Right renal cortex interstitium (tissue), 3 donors: ENCODE results near the gene WNT5A. TPM values are rescaled to one million over a fixed set of nuclear protein-coding genes. Genes with fewer than 3 reads are reported as not detected.

Experiments
- DNase-seq, 3 donors: peaks; one replicate each; pipeline ENCODE4 v3.0.0-alpha.2; 2013; ENCODE audit warnings: low read depth in 3 of 3, low spot score in 2 of 3
- polyA plus RNA-seq, 3 donors: library from polyadenylated mRNA; unstranded; fragments of 120-200 nt; gene quantifications; one replicate each; pipeline ENCODE4 v1.2.1, GENCODE V29; 2013; ENCODE audit not compliant: insufficient read length in 3 of 3

WNT5A gene
- polyA plus RNA-seq, 3 donors = 38.4 to 44.3 (median 38.5) TPM

DNA sequence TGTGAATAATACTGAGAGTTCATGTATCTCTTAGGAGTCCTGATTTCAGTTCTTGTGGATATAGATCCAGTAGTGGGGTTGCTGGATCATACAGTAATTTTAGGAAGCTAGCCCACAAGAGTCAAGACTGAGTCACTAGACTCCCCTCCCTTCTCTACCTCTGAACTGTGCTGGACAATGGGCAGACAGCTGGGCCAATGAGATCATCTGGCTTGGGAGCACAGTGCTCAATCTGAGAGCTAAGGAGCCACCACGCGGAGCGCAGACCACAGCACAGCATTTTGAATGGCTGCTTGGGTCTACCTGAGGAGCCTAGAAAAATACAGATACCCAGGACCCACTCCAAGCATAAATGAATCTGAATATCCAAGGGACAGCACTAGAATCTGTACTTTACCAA is 32.5 kb downstream of the WNT5A start:
- no peak for DNase-seq

DNA sequence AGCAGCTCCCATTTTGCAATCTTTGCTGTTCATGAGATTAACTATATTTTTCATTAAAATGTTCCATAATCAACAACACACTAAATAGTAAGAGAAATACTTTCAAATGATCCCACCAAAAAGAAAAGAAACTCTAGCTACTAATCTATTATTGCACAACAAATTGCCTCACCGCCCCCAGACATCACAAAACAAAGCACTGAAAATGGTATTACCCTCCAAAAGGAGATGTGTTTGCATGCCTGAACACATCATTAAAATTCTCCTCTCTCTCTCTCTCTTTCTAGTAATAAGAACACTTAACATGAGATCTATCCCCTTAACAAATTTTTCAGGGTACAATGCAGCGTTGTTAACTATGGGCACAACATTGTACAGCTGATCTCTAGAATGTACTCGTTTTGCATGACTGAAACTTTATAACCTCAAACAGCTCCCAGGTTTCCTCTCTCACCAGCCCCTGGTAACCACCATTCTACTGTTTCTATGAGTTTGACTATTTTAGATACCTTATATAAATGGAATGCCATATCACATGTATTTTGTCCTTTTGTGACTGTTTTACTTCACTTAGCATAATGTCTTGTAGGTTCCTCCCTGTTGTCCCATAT is 33.1 kb downstream of the WNT5A start:
- no peak for DNase-seq

DNA sequence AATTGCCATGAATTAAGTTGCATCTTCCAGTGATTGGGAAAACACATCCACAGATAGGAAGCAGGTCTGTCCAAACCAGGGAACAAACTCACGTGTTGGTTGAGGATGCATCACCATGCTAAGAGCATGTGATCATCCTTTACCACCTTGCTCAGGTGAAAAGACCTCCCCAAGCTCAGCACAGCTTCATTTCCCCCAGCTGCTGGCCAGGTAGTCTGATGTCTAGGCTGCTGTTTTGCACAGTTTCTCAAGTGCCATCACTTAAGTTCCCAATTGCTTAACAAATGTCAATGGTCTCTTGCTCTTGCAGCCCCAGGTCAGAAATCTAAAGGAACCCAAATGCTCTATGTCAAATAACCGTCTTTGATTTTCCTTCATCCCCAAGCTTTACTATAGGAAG is 34.2 kb downstream of the WNT5A start:
- no peak for DNase-seq

DNA sequence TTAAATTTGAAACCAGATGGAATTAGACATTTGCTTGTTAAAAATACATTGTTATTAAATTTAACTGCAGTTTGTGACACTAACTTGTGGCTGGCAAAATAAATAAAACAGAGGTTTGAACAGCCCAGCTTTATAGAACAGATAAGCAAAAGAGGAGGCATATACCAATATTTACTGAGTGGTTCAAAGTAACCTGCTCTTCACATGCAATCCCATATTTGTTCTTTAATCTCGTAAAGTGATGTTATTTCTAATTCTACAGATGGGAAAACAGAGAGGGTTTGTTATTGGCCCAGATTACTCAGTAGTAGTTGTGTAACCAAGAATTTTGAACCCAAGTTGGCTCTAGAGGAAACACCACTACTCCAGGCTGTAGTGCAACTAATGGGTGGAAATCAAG is 37.6 kb downstream of the WNT5A start:
- DNase-seq = no peak

DNA sequence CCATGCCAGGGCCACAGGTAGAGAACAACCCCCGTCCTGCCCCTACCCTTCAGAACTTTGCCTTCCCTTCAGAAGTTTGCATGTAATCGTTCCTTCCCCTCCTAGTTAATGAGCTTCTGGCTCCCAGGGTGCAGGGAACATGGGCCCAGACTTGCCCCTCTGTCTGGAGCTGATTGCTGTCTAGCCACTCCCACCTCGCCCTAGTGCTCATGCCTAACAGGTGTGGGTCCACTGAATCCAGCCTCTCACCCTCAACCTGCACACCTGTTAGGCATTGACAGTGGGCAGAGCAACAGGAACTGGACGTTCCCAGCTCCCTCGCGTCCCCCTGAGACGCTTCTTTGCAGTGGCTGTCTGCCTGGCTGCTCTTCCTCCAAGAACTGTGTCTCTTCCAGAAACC is 40.3 kb downstream of the WNT5A start:
- DNase-seq = no peak

DNA sequence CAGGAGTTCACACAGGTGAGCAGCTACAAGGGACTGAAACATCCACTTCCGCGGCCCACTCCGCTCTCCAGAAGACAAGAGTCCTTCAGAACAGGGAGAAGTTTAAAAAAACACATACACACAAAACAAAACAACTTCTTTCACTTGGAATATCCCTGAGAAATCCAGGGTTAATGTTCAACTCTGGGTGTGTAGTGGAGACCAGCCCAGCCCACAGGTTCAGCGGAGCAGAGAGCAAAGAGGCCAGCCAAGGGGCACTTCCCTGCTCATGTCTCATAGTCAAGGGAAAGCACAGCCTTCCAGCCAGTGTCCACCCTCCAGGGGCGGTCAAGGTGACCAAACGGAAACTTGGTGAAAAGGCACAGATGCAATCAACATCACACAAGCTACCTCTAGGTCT is 41.6 kb downstream of the WNT5A start:
- peak; percentile 34 to 48 (median 43) for DNase-seq

DNA sequence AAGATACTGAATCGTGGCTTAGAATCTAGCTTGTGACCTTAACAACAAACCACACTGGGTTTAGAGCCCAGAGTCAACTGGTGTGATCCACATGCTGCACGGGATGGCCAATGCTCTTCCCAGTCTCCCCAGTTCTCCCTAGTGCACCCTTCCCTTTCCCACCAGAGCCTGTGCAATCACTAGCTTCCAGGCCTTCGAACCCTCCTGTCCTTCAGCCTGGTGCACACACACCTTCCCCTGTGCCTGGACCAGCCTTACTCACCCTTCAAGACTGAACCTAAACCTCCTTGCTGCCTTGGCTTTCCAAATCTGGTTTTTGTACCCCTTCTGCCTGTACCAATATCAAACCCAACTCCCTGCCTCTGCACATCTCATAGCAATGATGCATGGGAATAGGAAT is 43.8 kb downstream of the WNT5A start:
- DNase-seq = no peak

DNA sequence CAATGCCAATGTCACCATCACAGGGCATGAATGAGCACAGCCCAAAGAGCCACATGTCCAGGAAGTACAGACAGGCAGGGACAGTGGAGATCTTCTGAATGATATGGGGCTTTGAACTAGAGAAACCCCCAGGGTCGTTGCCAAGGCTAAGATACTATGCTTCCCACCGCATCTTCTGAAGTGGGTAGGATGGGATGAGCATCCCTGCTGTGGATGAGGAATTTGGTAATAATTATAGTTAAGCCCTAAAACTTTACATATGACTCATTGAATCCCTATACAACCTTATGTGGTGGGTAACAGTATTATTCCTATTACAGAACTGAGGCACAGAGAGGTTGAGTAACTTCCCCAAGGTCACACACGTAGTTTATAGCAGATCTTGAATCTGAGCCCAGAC is 44.2 kb downstream of the WNT5A start:
- DNase-seq = no peak

DNA sequence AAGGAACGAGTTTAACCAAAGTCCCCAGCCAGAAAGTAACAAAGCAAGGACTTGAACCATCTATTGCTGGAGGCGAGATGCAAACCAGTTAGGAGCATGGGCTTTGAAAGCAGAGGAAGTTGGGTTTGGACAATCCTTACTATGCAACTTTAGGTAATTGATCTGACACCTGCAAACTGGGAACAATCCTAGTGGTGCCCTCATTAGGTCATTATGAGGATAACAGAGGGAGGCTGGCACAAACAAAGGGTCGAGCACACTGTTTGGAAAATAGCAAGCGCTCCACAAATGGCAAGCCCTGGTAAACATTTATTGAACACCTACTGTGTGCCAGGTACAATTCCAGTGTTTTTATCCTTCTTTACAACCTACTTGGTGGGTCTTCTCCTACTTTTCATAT is 45.6 kb downstream of the WNT5A start:
- DNase-seq = no peak

DNA sequence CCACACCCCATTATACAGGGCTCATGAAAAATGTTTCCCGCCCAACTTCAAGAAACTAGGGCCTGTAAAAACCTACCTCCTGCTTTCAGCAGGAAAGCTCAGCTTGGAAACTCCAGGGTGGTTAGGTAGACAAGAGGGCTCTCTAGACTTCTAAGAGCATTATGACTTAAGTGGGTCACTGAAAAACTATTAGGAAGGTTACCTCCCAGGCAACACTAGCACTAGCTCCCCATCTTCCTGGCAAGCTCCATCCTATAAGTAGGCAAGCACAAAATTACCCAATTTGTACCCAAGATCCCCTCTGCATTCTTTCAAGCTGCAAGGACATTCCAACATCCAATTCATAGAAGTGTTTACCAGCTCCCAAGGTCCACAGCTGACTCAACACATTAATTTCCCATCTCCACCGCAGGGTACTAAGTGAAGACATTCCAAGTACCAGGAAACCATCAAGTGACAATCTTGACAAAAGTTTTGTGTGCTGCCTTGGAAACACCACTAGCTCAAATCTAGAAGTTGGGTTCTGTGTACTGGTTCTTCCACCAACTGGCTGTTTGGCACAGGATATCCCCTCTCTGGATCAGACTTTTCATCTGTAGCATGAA is 46.9 kb downstream of the WNT5A start:
- DNase-seq = no peak

DNA sequence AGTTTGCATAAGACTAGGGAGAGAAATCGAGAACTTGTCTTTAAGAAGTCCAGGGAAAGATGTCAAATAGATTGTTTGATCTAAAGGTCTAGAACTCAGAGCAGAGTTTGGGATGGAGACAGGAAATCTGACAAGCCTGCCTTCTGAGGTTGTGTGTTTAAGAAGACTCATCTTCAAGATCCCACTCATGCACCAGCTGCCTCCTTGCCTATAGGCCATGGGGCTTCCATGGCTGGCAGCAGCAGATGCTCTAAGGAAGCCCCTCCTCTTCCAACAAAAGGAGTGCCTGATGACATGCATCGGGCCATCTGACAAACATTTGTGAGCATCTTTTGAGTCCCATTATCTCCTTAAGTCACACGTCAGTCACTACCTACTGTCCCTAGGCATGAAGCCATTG is 47.4 kb downstream of the WNT5A start:
- no peak for DNase-seq

DNA sequence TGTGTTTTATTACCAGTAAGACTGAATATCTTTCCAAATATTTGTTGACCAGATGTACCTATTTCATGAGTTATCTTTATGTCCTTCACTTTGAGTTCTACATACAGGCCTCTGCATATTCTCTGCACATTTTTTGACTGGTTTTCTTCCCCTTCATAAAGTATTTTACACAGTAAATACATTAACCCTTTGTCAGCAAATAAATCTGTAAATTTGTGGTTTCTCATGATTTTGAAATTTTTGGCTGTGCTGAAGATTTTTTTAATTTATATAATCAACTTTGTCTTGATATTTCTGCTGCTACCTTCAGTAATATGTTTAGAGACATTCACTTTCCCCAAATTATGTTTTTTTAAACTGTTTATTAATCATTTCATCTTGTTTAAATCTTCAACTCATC is 50.5 kb downstream of the WNT5A start:
- DNase-seq = no peak

DNA sequence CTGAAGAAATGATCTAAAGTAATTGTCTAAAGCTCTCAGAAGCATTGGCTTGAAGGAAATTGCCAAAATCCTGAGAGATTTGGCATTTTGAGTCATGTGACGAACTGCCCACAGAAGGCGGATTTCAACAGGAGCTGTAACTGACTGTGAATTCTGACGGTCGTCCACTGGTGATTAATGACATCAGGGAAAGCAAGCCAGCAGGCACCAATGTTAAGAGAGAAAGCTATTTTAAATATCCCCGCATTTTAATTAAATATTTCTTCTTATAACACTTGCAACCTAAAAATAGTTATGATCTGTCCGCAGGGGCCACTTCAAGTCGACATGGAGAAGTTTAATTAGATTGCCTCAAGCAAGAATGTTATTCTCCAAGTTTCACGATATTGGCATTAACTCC is 51.6 kb downstream of the WNT5A start:
- no peak for DNase-seq

DNA sequence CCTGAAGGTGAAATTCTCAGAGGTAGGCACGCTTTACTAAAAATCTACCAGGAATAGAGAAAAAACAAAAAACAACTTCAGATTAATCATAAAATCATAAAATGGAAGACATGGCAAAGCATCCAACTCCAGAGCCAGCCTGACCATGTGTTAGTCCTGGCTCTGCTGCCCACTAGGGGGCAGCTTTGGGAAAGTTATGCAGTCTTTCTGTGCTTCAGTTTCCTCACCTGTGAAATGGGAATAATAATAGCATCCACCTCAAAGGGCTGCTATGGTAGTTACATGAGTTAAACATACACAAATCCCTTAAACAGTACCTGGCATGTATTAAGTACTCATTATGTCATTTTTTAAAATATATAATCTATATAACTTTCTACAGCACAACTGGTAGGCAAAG is 52.3 kb downstream of the WNT5A start:
- DNase-seq = no peak

DNA sequence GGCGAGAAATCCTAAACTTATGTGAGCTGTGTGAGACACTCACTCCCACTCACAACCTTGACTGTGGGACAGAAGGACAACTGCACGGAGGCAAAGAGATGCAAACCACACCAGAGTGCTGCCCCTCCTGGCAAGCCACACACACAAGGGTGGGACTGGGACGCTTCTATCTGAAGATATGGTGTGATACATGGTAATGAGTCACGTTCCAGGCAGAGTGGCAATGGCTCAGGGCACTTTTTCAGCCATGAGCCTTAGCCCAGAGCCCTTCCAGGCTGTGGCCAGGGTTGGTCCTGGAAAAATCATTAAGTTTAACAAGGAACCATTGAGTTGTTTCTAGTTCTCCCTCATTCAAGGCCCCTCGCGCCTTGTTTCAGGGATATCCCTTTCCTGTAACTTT is 56.1 kb downstream of the WNT5A start:
- no peak for DNase-seq

DNA sequence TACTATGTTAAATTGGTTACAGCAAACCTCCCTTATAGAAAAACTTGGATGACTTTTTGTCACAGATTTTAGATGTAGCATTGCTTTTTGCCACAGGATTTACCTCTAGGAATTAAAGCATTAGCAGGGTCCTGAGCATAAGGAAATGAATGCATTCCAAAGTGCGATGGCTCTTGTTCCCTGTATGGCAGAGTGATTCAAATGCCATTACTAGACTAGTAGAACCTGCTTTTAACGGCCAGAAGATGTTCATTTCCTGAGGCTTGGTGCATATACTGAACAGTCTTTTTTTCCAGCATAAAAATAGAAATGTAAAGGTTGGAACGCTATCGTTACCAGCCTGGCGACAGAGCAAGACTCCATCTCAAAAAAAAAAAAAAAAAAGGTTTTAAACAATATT is 59.4 kb downstream of the WNT5A start:
- DNase-seq = no peak

DNA sequence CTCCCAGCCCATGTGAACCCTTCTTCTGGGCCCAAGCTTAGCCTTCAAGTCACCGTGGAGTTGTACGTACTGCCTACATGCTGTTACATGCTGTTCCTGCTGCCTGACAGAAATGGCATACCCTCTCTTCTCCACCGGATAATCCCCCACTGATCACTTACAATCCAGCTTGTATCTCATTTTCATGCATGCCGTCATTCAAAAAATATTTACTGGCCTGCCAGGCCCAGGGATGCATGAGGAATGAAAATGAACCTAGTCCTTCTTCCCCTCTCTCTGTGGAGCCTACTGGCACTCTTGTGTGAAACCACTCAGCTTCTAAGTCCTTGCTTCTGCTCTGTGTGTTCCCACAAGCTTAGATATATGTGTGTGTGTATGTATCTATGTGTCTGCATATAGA is 60.6 kb downstream of the WNT5A start:
- DNase-seq = no peak

DNA sequence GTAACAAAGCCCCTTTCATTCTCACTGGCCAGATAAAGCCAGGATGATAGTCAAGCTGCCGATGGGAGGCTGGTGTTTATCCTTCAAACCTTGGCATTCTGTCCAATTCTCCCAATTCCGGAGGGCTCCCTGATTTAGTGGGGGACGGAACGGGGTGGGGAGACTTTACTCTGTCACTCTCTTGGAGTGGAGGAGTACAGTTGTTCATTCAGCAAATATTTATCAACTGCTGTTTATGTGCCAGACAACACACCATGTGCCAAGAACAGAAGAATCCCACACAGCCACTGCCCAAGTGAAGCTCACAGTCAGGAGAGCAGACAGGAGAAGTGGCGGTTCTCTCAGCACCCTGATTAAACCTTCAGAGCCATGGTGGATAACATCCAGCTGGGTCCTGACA is 63.3 kb downstream of the WNT5A start:
- no peak for DNase-seq

DNA sequence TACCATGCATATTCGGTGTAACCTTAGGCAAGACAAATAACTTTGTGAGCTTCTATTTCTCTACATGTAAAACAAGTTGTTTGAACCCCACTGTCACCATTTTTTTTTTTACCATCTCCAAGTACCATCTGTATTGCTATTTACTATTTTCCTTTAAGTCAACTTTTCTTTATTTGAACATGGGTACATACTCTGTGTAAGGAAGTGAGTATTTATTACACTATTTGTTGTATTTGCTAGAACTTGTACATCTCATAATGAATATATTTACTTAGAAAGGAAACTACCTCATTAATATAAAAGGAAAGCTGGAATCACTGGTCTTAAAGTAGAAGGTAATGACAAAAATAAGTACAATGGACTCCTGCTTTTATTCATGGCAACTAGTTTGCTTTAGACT is 69.9 kb downstream of the WNT5A start:
- no peak for DNase-seq

DNA sequence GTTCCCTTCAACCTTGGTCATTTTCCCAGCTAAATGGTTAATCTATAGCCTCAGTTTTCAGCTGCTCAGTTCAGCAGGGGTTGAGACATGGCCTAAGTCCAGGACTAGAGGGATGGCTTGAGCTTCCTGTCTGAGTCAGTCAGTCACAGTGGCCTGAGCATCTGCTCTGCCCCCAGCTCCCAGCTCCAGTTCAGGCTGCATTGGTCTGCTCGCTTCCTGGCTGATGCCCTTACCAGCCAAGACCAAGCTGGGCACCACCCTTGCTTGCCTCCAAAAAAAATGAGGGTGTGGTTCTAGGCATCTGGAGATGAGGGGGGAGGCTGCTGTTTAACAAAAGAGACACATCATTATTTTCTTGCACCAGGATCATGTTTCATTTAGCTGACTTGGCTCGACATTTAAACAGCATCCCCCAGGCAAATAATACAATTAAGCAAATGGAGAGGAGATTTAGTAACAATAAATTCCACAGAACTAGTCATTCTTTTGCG is 70.7 kb downstream of the WNT5A start:
- DNase-seq = no peak
